ENCODE results near the gene LRRC49.

DNA sequence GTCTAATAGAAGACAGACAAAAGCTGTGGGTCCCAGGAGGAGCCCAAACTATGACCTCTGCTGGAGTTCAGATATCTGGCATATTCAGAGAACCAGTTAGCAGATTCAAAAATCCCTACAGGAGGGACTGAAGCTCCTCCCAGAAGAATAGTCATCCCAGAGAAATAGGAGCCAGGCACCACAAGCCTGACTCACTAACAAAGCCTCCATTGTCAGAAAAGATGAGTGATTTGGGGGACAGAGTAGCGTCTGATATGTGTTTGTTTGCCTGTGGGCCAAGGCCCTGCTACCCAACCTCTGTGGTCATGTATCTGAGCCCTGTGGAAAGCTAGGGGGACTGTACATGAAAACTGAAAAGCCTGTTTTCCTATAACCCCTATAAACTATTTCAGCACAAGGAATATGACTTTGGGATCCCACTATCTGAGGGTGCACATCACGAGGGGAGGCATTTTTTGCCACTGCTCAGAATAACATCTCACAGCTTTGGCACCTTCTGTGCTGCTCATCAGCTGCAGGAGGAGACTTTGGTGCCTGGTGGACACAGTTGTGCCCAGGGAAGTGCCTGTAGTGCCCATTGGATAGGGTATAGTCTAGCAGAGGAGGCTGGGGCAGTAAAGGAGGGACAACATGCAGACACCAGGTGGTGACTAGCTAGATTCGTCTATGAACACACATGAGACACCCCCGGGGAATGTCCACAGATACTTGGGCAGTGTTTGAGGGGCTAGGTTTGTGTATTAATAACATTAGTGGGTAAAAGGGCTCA lies 29.0 kb upstream of the LRRC49 start:
- no peak for TF ChIP-seq TAF1 (IDR thresholded peaks at IDR 0.05; ENCODE audit: borderline replicate concordance, low read depth, low read length)
- TF ChIP-seq POLR2AphosphoS5 (IDR thresholded peaks at IDR 0.05; ENCODE audit: low read depth, low read length) = no peak
